ENCODE results near the gene LRRC4C.

LRRC4C gene

GRCh38 chr11:40602866-40603552, 856.4 kb downstream of the LRRC4C start:
- no peak overlapping the region for H3K4me2 ChIP-seq (ENCODE audit: insufficient read depth, low read length, poor library complexity, severe bottlenecking)
- H3K4me3 ChIP-seq (ENCODE audit: low read length in 2 of 2) = no peak overlapping the region
- H3K18ac ChIP-seq (ENCODE audit: low read length) = no peak overlapping the region
- H2BK5ac ChIP-seq (ENCODE audit: low read length) = no peak overlapping the region
- H3K36me3 ChIP-seq (replicated peaks in 1 of 2; ENCODE audit: control insufficient read depth in 2 of 2, insufficient read depth in 2 of 2, low read length in 2 of 2) = no peaks in the 10 kb centered on the region
- no peak overlapping the region for H4K8ac ChIP-seq (ENCODE audit: low read depth, low read length)
- H3K79me1 ChIP-seq (ENCODE audit: low read depth, low read length) = no peaks in the 10 kb centered on the region
- no peak overlapping the region for H3K14ac ChIP-seq (ENCODE audit: low read length)
- no peak overlapping the region for H3K4ac ChIP-seq (ENCODE audit: low read length)
- DNase-seq (ENCODE audit: low spot score) = no peak
- H3K23ac ChIP-seq (ENCODE audit: low read depth, low read length, poor library complexity) = no peak overlapping the region
- peaks cover 6 to 7% of the 10 kb centered on the region in 2 donors for H3K9me3 ChIP-seq (replicated peaks in 1 of 2; ENCODE audit: control insufficient read depth in 2 of 2, insufficient read depth in 1 of 2, low read depth in 1 of 2, low read length in 2 of 2)
- no CpG with 5 or more reads among the region's 3 CpGs for WGBS, 2 donors (ENCODE audit: extremely low coverage in 2 of 2, insufficient read length in 2 of 2, insufficient replicate concordance in 1 of 2)
- H3K27me3 ChIP-seq (ENCODE audit: control insufficient read depth in 3 of 3, insufficient read depth in 3 of 3, low read depth in 1 of 3, low read length in 3 of 3) = no peaks in the 10 kb centered on the region
- H2AK5ac ChIP-seq (ENCODE audit: low read depth, low read length) = no peak overlapping the region
- H2BK12ac ChIP-seq (ENCODE audit: low read length) = no peak overlapping the region
- H2BK15ac ChIP-seq (ENCODE audit: low read length) = no peak overlapping the region
- H3K27ac ChIP-seq (replicated peaks; ENCODE audit: low read length) = no peak overlapping the region
- H3K9ac ChIP-seq (ENCODE audit: low read depth, low read length, poor library complexity) = no peak overlapping the region
- H4K91ac ChIP-seq (ENCODE audit: low read depth, low read length, poor library complexity) = no peak overlapping the region
- H2BK120ac ChIP-seq (ENCODE audit: low read depth, low read length) = no peak overlapping the region
- no peak overlapping the region for H2AFZ ChIP-seq (ENCODE audit: low read length)
- peaks cover 0 to 2% of the 10 kb centered on the region in 2 donors for H3K4me1 ChIP-seq (ENCODE audit: control insufficient read depth in 2 of 2, insufficient read depth in 1 of 2, low read depth in 1 of 2, low read length in 2 of 2)

GRCh38 chr11:40597546-40598113, 861.8 kb downstream of the LRRC4C start:
- no peaks in the 10 kb centered on the region for H3K9me3 ChIP-seq (replicated peaks in 1 of 2; ENCODE audit: control insufficient read depth in 2 of 2, insufficient read depth in 1 of 2, low read depth in 1 of 2, low read length in 2 of 2)
- no peak overlapping the region for H3K9ac ChIP-seq (ENCODE audit: low read depth, low read length, poor library complexity)
- no peak overlapping the region for H3K4me3 ChIP-seq (ENCODE audit: low read length in 2 of 2)
- no peaks in the 10 kb centered on the region for H3K27me3 ChIP-seq (ENCODE audit: control insufficient read depth in 3 of 3, insufficient read depth in 3 of 3, low read depth in 1 of 3, low read length in 3 of 3)
- H4K8ac ChIP-seq (ENCODE audit: low read depth, low read length) = no peak overlapping the region
- no peaks in the 10 kb centered on the region for H3K79me1 ChIP-seq (ENCODE audit: low read depth, low read length)
- no peak overlapping the region for H3K23ac ChIP-seq (ENCODE audit: low read depth, low read length, poor library complexity)
- no CpG with 5 or more reads among the region's 5 CpGs for WGBS, 2 donors (ENCODE audit: extremely low coverage in 2 of 2, insufficient read length in 2 of 2, insufficient replicate concordance in 1 of 2)
- no peak for DNase-seq (ENCODE audit: low spot score)
- no peak overlapping the region for H3K4me2 ChIP-seq (ENCODE audit: insufficient read depth, low read length, poor library complexity, severe bottlenecking)
- no peak overlapping the region for H2BK5ac ChIP-seq (ENCODE audit: low read length)
- H3K4ac ChIP-seq (ENCODE audit: low read length) = no peak overlapping the region
- no peak overlapping the region for H4K91ac ChIP-seq (ENCODE audit: low read depth, low read length, poor library complexity)
- no peak overlapping the region for H2BK120ac ChIP-seq (ENCODE audit: low read depth, low read length)
- no peaks in the 10 kb centered on the region for H3K4me1 ChIP-seq (ENCODE audit: control insufficient read depth in 2 of 2, insufficient read depth in 1 of 2, low read depth in 1 of 2, low read length in 2 of 2)
- no peak overlapping the region for H3K18ac ChIP-seq (ENCODE audit: low read length)
- no peak overlapping the region for H3K14ac ChIP-seq (ENCODE audit: low read length)
- H3K27ac ChIP-seq (replicated peaks; ENCODE audit: low read length) = no peak overlapping the region
- H2BK12ac ChIP-seq (ENCODE audit: low read length) = no peak overlapping the region
- H3K36me3 ChIP-seq (replicated peaks in 1 of 2; ENCODE audit: control insufficient read depth in 2 of 2, insufficient read depth in 2 of 2, low read length in 2 of 2) = no peaks in the 10 kb centered on the region
- no peak overlapping the region for H2BK15ac ChIP-seq (ENCODE audit: low read length)
- H2AK5ac ChIP-seq (ENCODE audit: low read depth, low read length) = no peak overlapping the region
- no peak overlapping the region for H2AFZ ChIP-seq (ENCODE audit: low read length)

- Histone ChIP-seq H3K4ac (ENCODE audit: low read length) (no peak overlapping the region), H3K4me1 (ENCODE audit: control insufficient read depth in 2 of 2, insufficient read depth in 1 of 2, low read depth in 1 of 2, low read length in 2 of 2) (no peaks in the 10 kb centered on the region), H2BK5ac (ENCODE audit: low read length) (no peak overlapping the region), H3K27ac (replicated peaks; ENCODE audit: low read length) (no peak overlapping the region), H2BK12ac (ENCODE audit: low read length) (no peak overlapping the region), H2AFZ (ENCODE audit: low read length) (no peak overlapping the region), H3K27me3 (ENCODE audit: control insufficient read depth in 3 of 3, insufficient read depth in 3 of 3, low read depth in 1 of 3, low read length in 3 of 3) (no peaks in the 10 kb centered on the region), H3K18ac (ENCODE audit: low read length) (no peak overlapping the region), H3K4me2 (ENCODE audit: insufficient read depth, low read length, poor library complexity, severe bottlenecking) (no peak overlapping the region), H4K8ac (ENCODE audit: low read depth, low read length) (no peak overlapping the region), H3K14ac (ENCODE audit: low read length) (no peak overlapping the region), H3K9ac (ENCODE audit: low read depth, low read length, poor library complexity) (no peak overlapping the region), H2AK5ac (ENCODE audit: low read depth, low read length) (no peak overlapping the region), H4K91ac (ENCODE audit: low read depth, low read length, poor library complexity) (no peak overlapping the region), H2BK15ac (ENCODE audit: low read length) (no peak overlapping the region), H3K23ac (ENCODE audit: low read depth, low read length, poor library complexity) (no peak overlapping the region), H3K36me3 (replicated peaks in 1 of 2; ENCODE audit: control insufficient read depth in 2 of 2, insufficient read depth in 2 of 2, low read length in 2 of 2) (no peaks in the 10 kb centered on the region), H3K9me3 (replicated peaks in 1 of 2; ENCODE audit: control insufficient read depth in 2 of 2, insufficient read depth in 1 of 2, low read depth in 1 of 2, low read length in 2 of 2) (no peaks in the 10 kb centered on the region), H3K4me3 (ENCODE audit: low read length in 2 of 2) (no peak overlapping the region), H2BK120ac (ENCODE audit: low read depth, low read length) (no peak overlapping the region), H3K79me1 (ENCODE audit: low read depth, low read length) (no peaks in the 10 kb centered on the region)
- no peak for DNase-seq (ENCODE audit: low spot score)
- WGBS, 2 donors (ENCODE audit: extremely low coverage in 2 of 2, insufficient read length in 2 of 2, insufficient replicate concordance in 1 of 2) = no CpG with 5 or more reads among the region's 1 CpG
These were observed 886.1 kb downstream of the LRRC4C start for GRCh38 chr11:40573254-40573891.

GRCh38 chr11:40569947-40570531, 889.4 kb downstream of the LRRC4C start:
- H3K9me3 ChIP-seq (replicated peaks in 1 of 2; ENCODE audit: control insufficient read depth in 2 of 2, insufficient read depth in 1 of 2, low read depth in 1 of 2, low read length in 2 of 2) = no peaks in the 10 kb centered on the region
- WGBS, 2 donors (ENCODE audit: extremely low coverage in 2 of 2, insufficient read length in 2 of 2, insufficient replicate concordance in 1 of 2) = no CpG with 5 or more reads among the region's 1 CpG
- no peak overlapping the region for H2BK5ac ChIP-seq (ENCODE audit: low read length)
- H2BK15ac ChIP-seq (ENCODE audit: low read length) = no peak overlapping the region
- no peak overlapping the region for H2BK12ac ChIP-seq (ENCODE audit: low read length)
- no peak overlapping the region for H2BK120ac ChIP-seq (ENCODE audit: low read depth, low read length)
- no peak overlapping the region for H3K14ac ChIP-seq (ENCODE audit: low read length)
- H3K27me3 ChIP-seq (ENCODE audit: control insufficient read depth in 3 of 3, insufficient read depth in 3 of 3, low read depth in 1 of 3, low read length in 3 of 3) = no peaks in the 10 kb centered on the region
- H4K91ac ChIP-seq (ENCODE audit: low read depth, low read length, poor library complexity) = no peak overlapping the region
- no peak overlapping the region for H3K4me3 ChIP-seq (ENCODE audit: low read length in 2 of 2)
- no peak overlapping the region for H2AFZ ChIP-seq (ENCODE audit: low read length)
- no peaks in the 10 kb centered on the region for H3K4me1 ChIP-seq (ENCODE audit: control insufficient read depth in 2 of 2, insufficient read depth in 1 of 2, low read depth in 1 of 2, low read length in 2 of 2)
- no peak overlapping the region for H3K4me2 ChIP-seq (ENCODE audit: insufficient read depth, low read length, poor library complexity, severe bottlenecking)
- no peak overlapping the region for H3K18ac ChIP-seq (ENCODE audit: low read length)
- H2AK5ac ChIP-seq (ENCODE audit: low read depth, low read length) = no peak overlapping the region
- DNase-seq (ENCODE audit: low spot score) = no peak
- H3K4ac ChIP-seq (ENCODE audit: low read length) = no peak overlapping the region
- no peak overlapping the region for H3K27ac ChIP-seq (replicated peaks; ENCODE audit: low read length)
- H3K9ac ChIP-seq (ENCODE audit: low read depth, low read length, poor library complexity) = no peak overlapping the region
- no peaks in the 10 kb centered on the region for H3K79me1 ChIP-seq (ENCODE audit: low read depth, low read length)
- no peak overlapping the region for H4K8ac ChIP-seq (ENCODE audit: low read depth, low read length)
- no peaks in the 10 kb centered on the region for H3K36me3 ChIP-seq (replicated peaks in 1 of 2; ENCODE audit: control insufficient read depth in 2 of 2, insufficient read depth in 2 of 2, low read length in 2 of 2)
- no peak overlapping the region for H3K23ac ChIP-seq (ENCODE audit: low read depth, low read length, poor library complexity)
